HEK293 (cell line): Measurements from ENCODE around the gene PDE3B.

Experiments used
- BCL11B ChIP-seq: fragments of 450-650 bp; formaldehyde crosslinking; IDR thresholded peaks from 2 replicates; pipeline ENCODE4 v1.5.1; 2016; ENCODE audit warnings: low read depth, missing biosample characterization, missing genetic modification characterization
- KLF16 ChIP-seq: fragments of 450-650 bp; formaldehyde crosslinking; IDR thresholded peaks from 2 replicates; pipeline ENCODE4 v1.5.1; 2017; ENCODE audit warnings: missing biosample characterization, missing genetic modification characterization
- REST ChIP-seq: fragments of 450-650 bp; formaldehyde crosslinking; IDR thresholded peaks from 2 replicates; pipeline ENCODE4 v1.5.1; 2016; ENCODE audit warnings: missing biosample characterization, missing genetic modification characterization
- ZFP3 ChIP-seq: fragments of 450-650 bp; formaldehyde crosslinking; IDR thresholded peaks from 2 replicates; pipeline ENCODE4 v1.5.1; 2016; ENCODE audit warnings: low read depth, missing biosample characterization, missing genetic modification characterization
- ZFP37 ChIP-seq: fragments of 450-650 bp; formaldehyde crosslinking; IDR thresholded peaks from 2 replicates; pipeline ENCODE4 v1.5.1; 2016; ENCODE audit warnings: missing biosample characterization, missing genetic modification characterization
- ZNF148 ChIP-seq: fragments of 450-650 bp; formaldehyde crosslinking; IDR thresholded peaks from 2 replicates; pipeline ENCODE4 v1.5.0; 2017; ENCODE audit warnings: missing biosample characterization, missing genetic modification characterization, borderline replicate concordance
- ZNF223 ChIP-seq: fragments of 450-650 bp; formaldehyde crosslinking; IDR thresholded peaks from 2 replicates; pipeline ENCODE4 v1.5.1; 2016; ENCODE audit warnings: missing biosample characterization, missing genetic modification characterization
- ZNF654 ChIP-seq: fragments of 450-650 bp; formaldehyde crosslinking; IDR thresholded peaks from 2 replicates; pipeline ENCODE4 v1.5.1; 2016; ENCODE audit warnings: low read depth, missing biosample characterization, missing genetic modification characterization
- ZNF777 ChIP-seq: fragments of 450-650 bp; formaldehyde crosslinking; IDR thresholded peaks from 2 replicates; pipeline ENCODE4 v1.5.1; 2017; ENCODE audit warnings: missing biosample characterization, missing genetic modification characterization, borderline replicate concordance
- ZSCAN16 ChIP-seq: fragments of 450-650 bp; formaldehyde crosslinking; IDR thresholded peaks from 2 replicates; pipeline ENCODE4 v1.5.1; 2016; ENCODE audit warnings: missing biosample characterization, missing genetic modification characterization
- TF ChIP-seq, protein P1 (sequence below): fragments of 450-650 bp; formaldehyde crosslinking; IDR thresholded peaks from 2 replicates; pipeline ENCODE4 v1.5.1; 2016; ENCODE audit warnings: missing biosample characterization, missing genetic modification characterization
- TF ChIP-seq, protein P2 (sequence below): fragments of 450-650 bp; formaldehyde crosslinking; IDR thresholded peaks from 2 replicates; pipeline ENCODE4 v1.5.1; 2016; ENCODE audit warnings: missing biosample characterization, missing genetic modification characterization
- TF ChIP-seq, protein P3 (sequence below): fragments of 450-650 bp; formaldehyde crosslinking; IDR thresholded peaks from 2 replicates; pipeline ENCODE4 v1.5.1; 2016; ENCODE audit warnings: missing biosample characterization, missing genetic modification characterization

DNA sequence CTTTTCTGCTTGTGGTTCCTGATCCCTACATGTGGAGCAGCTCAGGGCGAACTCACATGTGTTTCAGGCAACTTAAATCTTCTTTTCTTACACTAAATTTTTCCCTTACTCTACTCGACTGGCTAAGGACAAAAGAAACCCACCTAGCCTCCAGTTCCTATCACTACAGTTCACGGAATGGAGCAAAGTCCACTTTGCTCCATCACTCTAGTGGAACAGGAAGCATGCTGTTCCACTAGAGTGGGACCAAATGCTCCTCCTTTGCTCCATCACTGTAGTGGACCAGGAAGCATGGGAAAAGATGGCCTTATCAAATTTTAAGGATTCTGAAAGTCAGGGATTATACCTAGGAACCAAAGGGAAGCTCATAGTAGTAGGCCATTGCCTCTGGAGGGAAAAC is 36.1 kb downstream of the PDE3B start:
- no peak for TF ChIP-seq KLF16 (tag by site-specific recombination)
- TF ChIP-seq, protein P1, sequence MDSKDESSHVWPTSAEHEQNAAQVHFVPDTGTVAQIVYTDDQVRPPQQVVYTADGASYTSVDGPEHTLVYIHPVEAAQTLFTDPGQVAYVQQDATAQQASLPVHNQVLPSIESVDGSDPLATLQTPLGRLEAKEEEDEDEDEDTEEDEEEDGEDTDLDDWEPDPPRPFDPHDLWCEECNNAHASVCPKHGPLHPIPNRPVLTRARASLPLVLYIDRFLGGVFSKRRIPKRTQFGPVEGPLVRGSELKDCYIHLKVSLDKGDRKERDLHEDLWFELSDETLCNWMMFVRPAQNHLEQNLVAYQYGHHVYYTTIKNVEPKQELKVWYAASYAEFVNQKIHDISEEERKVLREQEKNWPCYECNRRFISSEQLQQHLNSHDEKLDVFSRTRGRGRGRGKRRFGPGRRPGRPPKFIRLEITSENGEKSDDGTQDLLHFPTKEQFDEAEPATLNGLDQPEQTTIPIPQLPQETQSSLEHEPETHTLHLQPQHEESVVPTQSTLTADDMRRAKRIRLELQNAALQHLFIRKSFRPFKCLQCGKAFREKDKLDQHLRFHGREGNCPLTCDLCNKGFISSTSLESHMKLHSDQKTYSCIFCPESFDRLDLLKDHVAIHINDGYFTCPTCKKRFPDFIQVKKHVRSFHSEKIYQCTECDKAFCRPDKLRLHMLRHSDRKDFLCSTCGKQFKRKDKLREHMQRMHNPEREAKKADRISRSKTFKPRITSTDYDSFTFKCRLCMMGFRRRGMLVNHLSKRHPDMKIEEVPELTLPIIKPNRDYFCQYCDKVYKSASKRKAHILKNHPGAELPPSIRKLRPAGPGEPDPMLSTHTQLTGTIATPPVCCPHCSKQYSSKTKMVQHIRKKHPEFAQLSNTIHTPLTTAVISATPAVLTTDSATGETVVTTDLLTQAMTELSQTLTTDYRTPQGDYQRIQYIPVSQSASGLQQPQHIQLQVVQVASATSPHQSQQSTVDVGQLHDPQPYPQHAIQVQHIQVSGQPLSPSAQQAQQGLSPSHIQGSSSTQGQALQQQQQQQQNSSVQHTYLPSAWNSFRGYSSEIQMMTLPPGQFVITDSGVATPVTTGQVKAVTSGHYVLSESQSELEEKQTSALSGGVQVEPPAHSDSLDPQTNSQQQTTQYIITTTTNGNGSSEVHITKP, result no peak
- TF ChIP-seq BCL11B (tag by site-specific recombination), result no peak
- no peak for TF ChIP-seq ZFP3 (tag by site-specific recombination)
- no peak for TF ChIP-seq ZFP37 (tag by site-specific recombination)
- TF ChIP-seq ZNF223 (tag by site-specific recombination), result no peak
- TF ChIP-seq, protein P2, sequence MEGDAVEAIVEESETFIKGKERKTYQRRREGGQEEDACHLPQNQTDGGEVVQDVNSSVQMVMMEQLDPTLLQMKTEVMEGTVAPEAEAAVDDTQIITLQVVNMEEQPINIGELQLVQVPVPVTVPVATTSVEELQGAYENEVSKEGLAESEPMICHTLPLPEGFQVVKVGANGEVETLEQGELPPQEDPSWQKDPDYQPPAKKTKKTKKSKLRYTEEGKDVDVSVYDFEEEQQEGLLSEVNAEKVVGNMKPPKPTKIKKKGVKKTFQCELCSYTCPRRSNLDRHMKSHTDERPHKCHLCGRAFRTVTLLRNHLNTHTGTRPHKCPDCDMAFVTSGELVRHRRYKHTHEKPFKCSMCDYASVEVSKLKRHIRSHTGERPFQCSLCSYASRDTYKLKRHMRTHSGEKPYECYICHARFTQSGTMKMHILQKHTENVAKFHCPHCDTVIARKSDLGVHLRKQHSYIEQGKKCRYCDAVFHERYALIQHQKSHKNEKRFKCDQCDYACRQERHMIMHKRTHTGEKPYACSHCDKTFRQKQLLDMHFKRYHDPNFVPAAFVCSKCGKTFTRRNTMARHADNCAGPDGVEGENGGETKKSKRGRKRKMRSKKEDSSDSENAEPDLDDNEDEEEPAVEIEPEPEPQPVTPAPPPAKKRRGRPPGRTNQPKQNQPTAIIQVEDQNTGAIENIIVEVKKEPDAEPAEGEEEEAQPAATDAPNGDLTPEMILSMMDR, result no peak
- TF ChIP-seq ZSCAN16 (tag by site-specific recombination), result no peak
- TF ChIP-seq ZNF148 (tag by site-specific recombination), result no peak
- no peak for TF ChIP-seq ZNF654 (tag by site-specific recombination)
- TF ChIP-seq, protein P3, sequence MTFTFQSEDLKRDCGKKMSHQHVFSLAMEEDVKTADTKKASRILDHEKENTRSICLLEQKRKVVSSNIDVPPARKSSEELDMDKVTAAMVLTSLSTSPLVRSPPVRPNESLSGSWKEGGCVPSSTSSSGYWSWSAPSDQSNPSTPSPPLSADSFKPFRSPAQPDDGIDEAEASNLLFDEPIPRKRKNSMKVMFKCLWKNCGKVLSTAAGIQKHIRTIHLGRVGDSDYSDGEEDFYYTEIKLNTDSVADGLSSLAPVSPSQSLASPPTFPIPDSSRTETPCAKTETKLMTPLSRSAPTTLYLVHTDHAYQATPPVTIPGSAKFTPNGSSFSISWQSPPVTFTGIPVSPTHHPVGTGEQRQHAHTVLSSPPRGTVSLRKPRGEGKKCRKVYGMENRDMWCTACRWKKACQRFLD (tag by site-specific recombination), result no peak
- no peak for TF ChIP-seq REST (tag by site-specific recombination)
- no peak for TF ChIP-seq ZNF777
